ENCODE data around the gene PCGF6. TPM values are rescaled to one million over a fixed set of nuclear protein-coding genes. Genes with fewer than 3 reads are reported as not detected.

PCGF6 gene
- total RNA-seq, 1 experiment from 2014 or later: 24.7 TPM

DNA sequence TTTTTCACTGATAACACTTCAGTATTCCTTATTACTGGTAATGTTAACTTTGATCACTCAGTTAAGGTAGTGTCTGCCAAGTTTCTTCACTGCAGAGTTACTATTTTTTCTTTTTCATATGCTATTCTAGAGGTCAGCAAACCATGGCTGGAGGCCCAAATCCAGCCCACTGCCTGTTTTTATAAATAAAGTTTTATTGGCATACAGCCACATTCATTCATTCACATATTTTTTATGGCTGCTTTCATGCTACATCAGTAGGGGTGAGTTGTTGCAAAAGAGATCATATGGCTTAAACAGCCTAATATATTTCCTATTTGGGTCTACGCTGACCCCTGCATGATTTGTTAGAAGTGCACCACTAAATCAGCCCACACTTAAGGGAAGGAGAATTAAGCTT lies 94.3 kb downstream of the PCGF6 start (continued):
- TF ChIP-seq, protein P1, sequence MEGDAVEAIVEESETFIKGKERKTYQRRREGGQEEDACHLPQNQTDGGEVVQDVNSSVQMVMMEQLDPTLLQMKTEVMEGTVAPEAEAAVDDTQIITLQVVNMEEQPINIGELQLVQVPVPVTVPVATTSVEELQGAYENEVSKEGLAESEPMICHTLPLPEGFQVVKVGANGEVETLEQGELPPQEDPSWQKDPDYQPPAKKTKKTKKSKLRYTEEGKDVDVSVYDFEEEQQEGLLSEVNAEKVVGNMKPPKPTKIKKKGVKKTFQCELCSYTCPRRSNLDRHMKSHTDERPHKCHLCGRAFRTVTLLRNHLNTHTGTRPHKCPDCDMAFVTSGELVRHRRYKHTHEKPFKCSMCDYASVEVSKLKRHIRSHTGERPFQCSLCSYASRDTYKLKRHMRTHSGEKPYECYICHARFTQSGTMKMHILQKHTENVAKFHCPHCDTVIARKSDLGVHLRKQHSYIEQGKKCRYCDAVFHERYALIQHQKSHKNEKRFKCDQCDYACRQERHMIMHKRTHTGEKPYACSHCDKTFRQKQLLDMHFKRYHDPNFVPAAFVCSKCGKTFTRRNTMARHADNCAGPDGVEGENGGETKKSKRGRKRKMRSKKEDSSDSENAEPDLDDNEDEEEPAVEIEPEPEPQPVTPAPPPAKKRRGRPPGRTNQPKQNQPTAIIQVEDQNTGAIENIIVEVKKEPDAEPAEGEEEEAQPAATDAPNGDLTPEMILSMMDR (IDR thresholded peaks at IDR 0.05 in 2 of 3, conservative IDR thresholded peaks at IDR 0.05 in 1 of 3; ENCODE audit: borderline replicate concordance in 1 of 3, insufficient read depth in 1 of 3, low read depth in 2 of 3, low read length in 2 of 3): no peak; a peak in 1 of 6 replicates

DNA sequence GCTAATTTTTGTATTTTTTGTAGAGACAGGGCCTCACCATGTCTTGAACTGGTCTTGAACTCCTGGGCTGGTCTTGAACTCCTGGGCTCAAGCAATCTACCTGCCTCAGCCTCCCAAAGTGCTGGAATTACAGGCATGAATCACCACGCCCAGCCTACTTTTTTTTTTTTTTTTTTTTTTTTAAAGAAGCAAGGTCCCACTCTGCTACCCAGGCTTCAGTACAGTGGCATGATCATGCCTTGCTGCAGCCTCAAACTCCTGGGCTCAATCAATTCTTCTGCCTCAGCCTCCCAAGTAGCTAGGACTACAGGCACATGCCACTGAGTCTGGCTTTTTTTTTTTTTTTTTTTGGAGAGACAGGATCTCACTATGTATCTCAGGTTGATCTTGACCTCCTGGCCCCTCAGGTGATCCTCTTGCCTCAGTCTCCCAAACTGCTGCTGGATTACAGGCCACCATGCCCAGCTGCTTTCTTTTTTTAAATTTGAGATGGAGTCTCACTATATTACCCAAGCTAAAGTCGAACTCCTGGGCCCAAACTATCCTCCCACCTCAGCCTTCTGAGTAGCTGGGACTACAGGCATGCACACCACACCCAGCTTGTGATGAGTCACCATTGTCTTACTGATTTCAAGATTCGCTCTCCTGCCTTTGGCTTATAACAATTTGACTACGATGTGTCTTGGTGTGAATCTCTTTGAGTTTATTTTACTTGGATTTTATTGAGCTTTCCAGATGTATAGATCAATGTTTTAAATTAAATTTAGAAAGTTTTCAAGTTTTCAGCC lies 96.2 kb downstream of the PCGF6 start:
- peak overlapping the region; percentile 42 for H3K9ac ChIP-seq (ENCODE audit: low read length)
- DNase-seq (ENCODE audit: low read depth, low spot score) (peak; percentile 61), ATAC-seq (peak; percentile 93)
- ChIA-PET CTCF (interaction anchor here (0.7 to 2.0 kb wide), 4 partner anchors 8 to 80 kb away, joined by 3 to 21 read pairs (median 6); no protein-coding TSS in a partner anchor), POLR2A (interaction anchor here (0.6 to 1.1 kb wide), 7 partner anchors 8 to 215 kb away, joined by 3 to 7 read pairs (median 4); no protein-coding TSS in a partner anchor), RAD21 (ENCODE audit: low non-redundant PET in 1 of 2, low total read pairs in 2 of 2, uncharacterized antibody in 2 of 2, unreplicated experiment in 2 of 2) (interaction anchor here in 1 of 2 experiments (0.9 kb wide), 1 partner anchor 8 kb away, joined by 3 read pairs; no protein-coding TSS in a partner anchor)
- intact Hi-C loops (cut with micrococcal nuclease): loop anchor here (5.0 kb wide), 1 partner anchor 228 kb away; no protein-coding TSS in a partner anchor
- H3K9me3 ChIP-seq (ENCODE audit: control insufficient read depth in 1 of 2, insufficient read depth in 1 of 2, low read depth in 1 of 2, low read length in 2 of 2): peaks cover 0 to 9% of the 10 kb centered on the region in 2 experiments; a peak in 1 of 4 replicates
- H3K27me3 ChIP-seq (ENCODE audit: insufficient read depth, low read length): no peaks in the 10 kb centered on the region
- H3K4me1 ChIP-seq (ENCODE audit: control insufficient read depth in 1 of 2, insufficient read depth in 2 of 2, low read length in 2 of 2): peaks cover 16 to 22% of the 10 kb centered on the region in 2 experiments
- H4K20me1 ChIP-seq (ENCODE audit: insufficient read depth): no peaks in the 10 kb centered on the region
- no peaks in the 10 kb centered on the region for H3K36me3 ChIP-seq (ENCODE audit: control insufficient read depth in 1 of 2, insufficient read depth in 2 of 2, low read length in 2 of 2)
- H3K79me2 ChIP-seq (ENCODE audit: insufficient read depth, low read length): no peaks in the 10 kb centered on the region
- H3K9me2 ChIP-seq (ENCODE audit: insufficient read depth): no peaks in the 10 kb centered on the region
- BruUV-seq (replicated peaks): no TSS peak
- H3K4me2 ChIP-seq (ENCODE audit: low read length): peak overlapping the region; percentile 82
- peak overlapping the region; percentile 33; the same call in 1 of the 2 replicates for H3K27ac ChIP-seq (ENCODE audit: low read depth, low read length)
- no peak for TF ChIP-seq YY1 (IDR thresholded peaks at IDR 0.05; ENCODE audit: extremely low read depth, insufficient replicate concordance, low read depth, low read length)
- TF ChIP-seq, protein P2, sequence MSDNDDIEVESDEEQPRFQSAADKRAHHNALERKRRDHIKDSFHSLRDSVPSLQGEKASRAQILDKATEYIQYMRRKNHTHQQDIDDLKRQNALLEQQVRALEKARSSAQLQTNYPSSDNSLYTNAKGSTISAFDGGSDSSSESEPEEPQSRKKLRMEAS (IDR thresholded peaks at IDR 0.05): peak; percentile 57
- peak; percentile 76 for TF ChIP-seq FOSL1 (IDR thresholded peaks at IDR 0.05; ENCODE audit: low read depth)
- TF ChIP-seq TCF7L2 (IDR thresholded peaks at IDR 0.05; ENCODE audit: borderline replicate concordance, extremely low read depth, insufficient read depth, insufficient read length): no peak
- peak; percentile 13; the same call in 1 of the 2 replicates for TF ChIP-seq POLR2AphosphoS5 (IDR thresholded peaks at IDR 0.05; ENCODE audit: low read depth, low read length)
- TF ChIP-seq EZH2 (IDR thresholded peaks at IDR 0.05): no peak
- TF ChIP-seq CBX3 (IDR thresholded peaks at IDR 0.05; ENCODE audit: low read depth): peak; percentile 79
- peak; percentile 46 for TF ChIP-seq SP1 (IDR thresholded peaks at IDR 0.05; ENCODE audit: low read depth)
- TF ChIP-seq JUND (IDR thresholded peaks at IDR 0.05): peak; percentile 90
- TF ChIP-seq EZH2phosphoT487 (IDR thresholded peaks at IDR 0.05; ENCODE audit: borderline replicate concordance): no peak
- H3K4me3 ChIP-seq (replicated peaks in 1 of 2; ENCODE audit: low read depth in 1 of 2, low read length in 2 of 2): peak overlapping the region; percentile 15 to 43; a peak in 2 of 4 replicates
- peak overlapping the region; percentile 95 for H2AFZ ChIP-seq (ENCODE audit: low read depth, low read length, poor library complexity, severe bottlenecking)

Measured in HCT116 (cell line).